GM10266 (cell line): ENCODE data around the gene PSRC1.

Experiments
- DNase-seq: peaks from one replicate; pipeline ENCODE4 v3.0.0; 2012; ENCODE audit errors: extremely low spot score
- TF ChIP-seq, protein P1 (sequence below): IDR thresholded peaks from 2 replicates; pipeline ENCODE4 v1.5.1; 2012; ENCODE audit warnings: mild to moderate bottlenecking, low read depth; ENCODE audit not compliant: control insufficient read depth, insufficient read depth; ENCODE audit errors: missing control alignments

Gene PSRC1

DNA sequence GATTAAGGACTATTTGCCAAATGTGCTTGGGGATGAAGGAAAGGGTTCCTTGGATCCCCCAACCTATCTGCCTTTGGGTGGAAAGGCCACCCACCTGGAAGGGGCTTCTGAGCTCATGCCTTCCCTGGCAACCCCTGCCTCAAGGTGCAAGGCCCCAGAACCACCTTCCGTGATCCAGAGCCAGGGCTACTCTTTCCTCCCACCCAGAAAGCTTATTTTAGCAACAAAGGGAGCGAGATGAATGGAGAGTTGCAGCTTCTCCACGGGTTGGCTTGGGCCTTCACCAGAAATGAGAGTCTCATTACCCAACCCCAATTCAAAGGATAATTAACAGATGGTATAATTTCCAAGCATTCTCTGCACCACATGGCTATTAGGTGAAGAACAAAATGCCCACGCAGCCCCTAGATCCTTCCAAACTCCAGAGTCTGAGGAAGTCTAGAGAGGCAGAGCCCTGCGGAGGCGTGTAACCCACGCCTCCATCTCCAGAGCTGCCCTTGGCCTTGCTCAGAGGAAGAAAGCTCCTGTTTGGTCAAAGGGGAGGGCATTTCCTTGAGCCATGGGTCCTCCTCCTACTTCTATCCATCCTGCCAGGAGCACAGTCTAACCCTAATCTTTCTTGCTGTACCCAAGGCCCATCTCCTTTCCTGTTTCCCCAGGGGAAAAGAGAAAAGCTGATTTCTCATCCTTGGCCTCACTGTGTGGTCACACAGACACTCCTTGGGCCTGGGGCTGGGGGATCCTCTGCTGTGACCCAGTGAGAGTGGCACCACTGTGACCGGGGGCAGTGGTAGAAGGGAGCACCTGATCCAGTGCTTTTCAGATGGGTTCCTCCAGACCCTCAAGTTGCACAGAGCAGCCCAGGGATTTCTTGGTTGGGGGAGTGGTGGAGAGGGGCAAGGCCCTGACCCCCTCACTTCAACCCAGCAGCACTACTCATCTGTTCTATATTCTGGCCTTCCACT is 35.3 kb downstream of the PSRC1 start:
- DNase-seq = peak; percentile 19
- TF ChIP-seq, protein P1, sequence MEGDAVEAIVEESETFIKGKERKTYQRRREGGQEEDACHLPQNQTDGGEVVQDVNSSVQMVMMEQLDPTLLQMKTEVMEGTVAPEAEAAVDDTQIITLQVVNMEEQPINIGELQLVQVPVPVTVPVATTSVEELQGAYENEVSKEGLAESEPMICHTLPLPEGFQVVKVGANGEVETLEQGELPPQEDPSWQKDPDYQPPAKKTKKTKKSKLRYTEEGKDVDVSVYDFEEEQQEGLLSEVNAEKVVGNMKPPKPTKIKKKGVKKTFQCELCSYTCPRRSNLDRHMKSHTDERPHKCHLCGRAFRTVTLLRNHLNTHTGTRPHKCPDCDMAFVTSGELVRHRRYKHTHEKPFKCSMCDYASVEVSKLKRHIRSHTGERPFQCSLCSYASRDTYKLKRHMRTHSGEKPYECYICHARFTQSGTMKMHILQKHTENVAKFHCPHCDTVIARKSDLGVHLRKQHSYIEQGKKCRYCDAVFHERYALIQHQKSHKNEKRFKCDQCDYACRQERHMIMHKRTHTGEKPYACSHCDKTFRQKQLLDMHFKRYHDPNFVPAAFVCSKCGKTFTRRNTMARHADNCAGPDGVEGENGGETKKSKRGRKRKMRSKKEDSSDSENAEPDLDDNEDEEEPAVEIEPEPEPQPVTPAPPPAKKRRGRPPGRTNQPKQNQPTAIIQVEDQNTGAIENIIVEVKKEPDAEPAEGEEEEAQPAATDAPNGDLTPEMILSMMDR = no peak

DNA sequence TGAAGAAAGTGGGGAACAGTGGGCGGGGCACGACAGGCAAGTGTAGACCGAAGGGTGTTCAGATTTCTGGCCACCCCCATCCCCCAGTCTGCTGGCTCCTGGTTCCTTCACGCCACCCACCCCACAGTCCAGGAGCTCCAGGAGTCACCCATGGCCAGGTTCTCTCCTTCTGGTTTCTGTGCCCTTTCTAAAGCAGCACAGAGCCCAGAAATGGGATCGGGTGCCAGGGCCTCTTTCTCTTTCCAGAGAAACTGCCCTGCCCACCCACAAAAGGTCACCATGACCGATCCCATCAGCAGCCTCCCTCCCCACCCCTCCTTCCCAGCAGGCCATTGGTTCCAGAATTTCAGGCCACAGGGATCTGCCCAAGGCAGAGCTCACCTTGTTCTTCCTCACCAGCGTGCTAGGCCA is 36.8 kb downstream of the PSRC1 start:
- no peak for DNase-seq
- TF ChIP-seq, protein P1 = no peak

DNA sequence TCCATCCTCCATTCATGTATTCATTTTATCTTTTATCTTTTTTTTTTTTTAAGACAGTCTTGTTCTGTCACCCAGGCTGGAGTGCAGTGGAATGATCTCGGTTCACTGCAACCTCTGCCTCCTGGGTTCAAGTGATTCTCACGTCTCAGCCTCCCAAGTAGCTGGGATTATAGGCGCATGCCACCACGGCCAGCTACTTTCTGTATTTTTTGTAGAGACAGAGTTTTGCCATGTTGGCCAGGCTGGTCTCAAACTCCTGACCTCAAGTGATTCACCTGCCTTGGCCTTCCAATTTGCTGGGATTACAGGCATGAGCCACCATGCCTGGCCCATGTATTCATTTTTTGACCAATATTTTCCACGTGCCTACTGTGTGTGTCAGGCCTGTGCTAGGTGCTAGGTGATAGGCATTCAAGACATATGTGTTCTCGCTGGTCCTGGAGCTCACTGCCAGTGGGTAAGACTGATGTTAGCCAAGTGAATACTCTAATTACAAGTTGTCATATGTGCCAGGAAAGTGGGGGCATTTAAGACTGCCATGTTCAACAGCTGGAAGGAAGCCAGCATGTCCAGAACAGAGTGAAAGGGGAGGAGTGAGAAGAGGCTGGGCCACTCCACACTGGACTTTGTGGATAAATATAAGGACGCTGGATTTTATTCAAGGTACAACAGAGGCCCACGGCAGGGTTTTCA is 38.9 kb downstream of the PSRC1 start:
- TF ChIP-seq, protein P1 = no peak
- no peak for DNase-seq

DNA sequence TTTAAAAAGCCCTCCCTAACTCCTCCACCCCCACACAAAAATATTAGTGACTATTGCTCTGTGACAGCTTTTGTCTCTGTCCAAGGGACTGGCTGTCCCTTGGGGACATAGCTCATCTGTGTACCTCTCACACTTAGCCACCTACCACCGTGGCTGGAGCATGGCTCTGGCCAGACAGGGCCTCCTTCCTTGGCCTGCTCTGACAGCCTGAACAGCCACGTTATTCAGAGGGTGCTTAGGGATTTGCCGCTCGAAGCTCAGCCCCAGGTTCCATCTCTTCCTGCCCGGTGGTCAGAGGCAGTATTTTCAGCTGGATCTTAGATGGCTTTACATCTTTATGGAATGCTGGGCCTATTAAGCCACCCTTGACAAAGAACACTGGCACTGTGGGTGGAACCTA is 39.7 kb downstream of the PSRC1 start:
- no peak for DNase-seq
- TF ChIP-seq, protein P1 = no peak

DNA sequence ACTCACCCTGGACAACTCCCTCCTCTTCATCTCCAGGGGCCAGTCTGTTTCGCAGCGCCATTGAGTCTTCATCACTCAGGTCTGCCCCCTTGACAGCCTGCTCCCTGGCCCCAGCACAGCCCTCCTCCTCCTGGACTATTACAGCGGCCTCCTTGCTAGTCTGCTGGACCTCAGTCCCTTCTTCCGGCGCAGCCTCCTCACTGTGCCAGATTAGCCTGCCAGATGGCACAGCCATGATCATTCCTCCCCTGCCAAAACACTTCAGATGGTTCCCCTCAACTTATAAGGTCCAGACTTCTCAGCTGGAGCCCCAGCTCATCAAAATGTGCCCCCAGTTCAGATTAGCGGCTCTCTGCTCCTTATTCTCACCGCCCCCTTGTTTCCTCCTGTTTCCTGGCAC is 40.6 kb downstream of the PSRC1 start:
- TF ChIP-seq, protein P1 = no peak
- no peak for DNase-seq

DNA sequence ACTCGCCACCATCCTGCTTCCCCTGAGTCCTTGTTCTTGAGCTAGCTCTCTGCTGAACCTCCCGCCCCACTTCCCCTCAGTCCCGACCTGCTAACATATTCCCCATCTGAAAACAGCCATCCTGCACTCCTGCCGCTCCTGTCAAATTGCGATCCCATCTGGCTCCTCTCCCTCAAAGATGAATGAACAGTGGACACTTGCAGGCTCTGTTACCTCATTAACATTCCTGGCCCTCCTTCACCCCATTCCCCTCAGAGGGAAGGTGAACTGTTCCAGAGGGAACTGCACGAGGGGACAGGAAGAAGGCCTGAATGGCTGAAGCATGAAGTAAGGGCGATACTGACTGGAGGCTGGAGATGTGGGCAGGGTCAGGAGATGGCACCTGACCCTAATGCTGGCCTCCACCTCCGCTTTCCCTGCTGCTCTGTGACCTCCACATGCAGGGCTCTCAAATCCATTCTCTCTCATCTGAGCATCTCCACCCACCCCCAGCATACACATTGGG is 41.1 kb downstream of the PSRC1 start:
- DNase-seq = no peak
- TF ChIP-seq, protein P1 = no peak
